ENCODE measurements around the gene ANKRD55.

- TF ChIP-seq CTCF (IDR thresholded peaks at IDR 0.05) (no peak), EP300 (IDR thresholded peaks at IDR 0.05) (no peak), POLR2A (IDR thresholded peaks at IDR 0.05) (no peak), POLR2AphosphoS5 (IDR thresholded peaks at IDR 0.05) (no peak)
Observed at GRCh38 chr5:56175488-56175887, 57.6 kb downstream of the ANKRD55 start.
